Measurements from ENCODE around the gene SELENBP1.
A peak's percentile ranks its signal among the peaks of the same experiment; 100 is the strongest.
"Not testable (repeated sequence)": the region's sequence is repeated elsewhere in the genome, so short reads cannot be mapped to it uniquely, and the experiment has no call there.

The SELENBP1 gene

DNA sequence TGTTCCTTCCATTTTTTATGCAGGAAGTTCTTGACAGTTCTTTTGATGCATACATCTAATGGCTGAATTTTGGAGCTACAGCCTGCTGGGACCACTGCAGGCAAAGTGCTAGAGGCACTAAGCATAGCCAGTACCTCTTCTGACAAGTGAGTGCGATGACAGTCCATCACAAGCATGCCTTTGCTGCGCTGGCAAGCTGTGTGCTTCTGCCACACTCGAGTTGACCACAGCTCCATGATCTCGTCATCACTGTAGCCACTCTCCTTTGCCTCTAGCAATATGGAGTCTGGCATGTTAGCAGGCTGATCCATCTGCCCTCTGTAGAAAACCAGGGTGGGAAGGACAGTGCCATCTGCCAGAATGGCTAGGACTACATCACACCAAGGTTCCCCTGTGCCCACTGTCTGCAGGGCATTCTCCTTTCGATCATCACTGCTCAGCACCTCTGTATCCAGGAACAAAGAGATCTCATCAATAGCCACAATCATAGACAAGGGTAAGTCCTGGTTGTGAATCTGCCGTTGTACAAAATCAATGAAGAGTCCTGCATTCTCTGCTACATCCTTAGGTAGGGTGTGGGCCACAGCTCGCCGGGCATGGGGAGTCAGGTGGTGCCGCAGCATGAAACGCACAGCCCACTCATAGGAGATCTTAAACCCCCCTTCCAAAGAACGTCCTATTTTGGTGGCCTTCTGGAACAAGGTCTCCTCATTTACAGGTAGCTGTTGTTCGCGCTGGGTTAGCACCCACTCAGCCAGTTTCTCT is 32.9 kb upstream of the SELENBP1 start:
- no peak overlapping the region for H3K27ac ChIP-seq
- DNase-seq (ENCODE audit: low read depth, low spot score): no peak
- TF ChIP-seq POLR2AphosphoS5 (IDR thresholded peaks at IDR 0.05; ENCODE audit: borderline replicate concordance, low read depth, low read length) (no peak), EZH2 (IDR thresholded peaks at IDR 0.05) (no peak), FOXP2 (optimal IDR thresholded peaks at IDR 0.05; ENCODE audit: control extremely low read depth, extremely low read length, insufficient read depth) (no peak)
- no peaks in the 10 kb centered on the region for H3K9me3 ChIP-seq (ENCODE audit: low read depth, low read length)
- no peak overlapping the region for H3K9ac ChIP-seq (ENCODE audit: insufficient read length)
- no peak overlapping the region for H3K4me3 ChIP-seq
- peaks cover 92% of the 10 kb centered on the region for H3K36me3 ChIP-seq (ENCODE audit: insufficient read depth, low read length)

DNA sequence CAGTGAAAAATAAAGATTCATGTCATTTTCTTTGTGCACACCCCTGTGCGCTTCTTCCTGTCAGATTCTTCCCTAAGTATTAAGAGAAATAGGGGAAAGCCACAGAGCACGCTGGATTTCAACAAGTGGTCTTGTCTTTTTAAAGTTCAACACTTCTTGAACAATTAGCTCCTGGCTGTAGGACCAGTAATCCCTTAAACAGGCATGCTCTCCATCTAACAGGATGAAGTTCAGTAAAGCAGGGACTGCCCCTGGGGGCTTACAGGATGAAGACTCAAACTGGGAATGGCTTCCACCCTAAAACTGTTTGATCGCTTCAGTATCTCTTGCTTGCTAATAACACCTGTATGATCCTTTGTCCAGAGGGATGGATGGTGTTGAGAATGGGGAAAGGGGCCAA is 31.1 kb upstream of the SELENBP1 start:
- H3K4me3 ChIP-seq: no peak overlapping the region
- 0 out of 2 replicates have a peak overlapping the region, but pooled peaks have one; percentile 10 for H3K27ac ChIP-seq
- no peak for DNase-seq (ENCODE audit: low read depth, low spot score)
- no peak for TF ChIP-seq EZH2 (IDR thresholded peaks at IDR 0.05)
- TF ChIP-seq POLR2AphosphoS5 (IDR thresholded peaks at IDR 0.05; ENCODE audit: borderline replicate concordance, low read depth, low read length): no peak
- no peak for TF ChIP-seq FOXP2 (optimal IDR thresholded peaks at IDR 0.05; ENCODE audit: control extremely low read depth, extremely low read length, insufficient read depth)
- peaks cover 79% of the 10 kb centered on the region for H3K36me3 ChIP-seq (ENCODE audit: insufficient read depth, low read length)
- no peaks in the 10 kb centered on the region for H3K9me3 ChIP-seq (ENCODE audit: low read depth, low read length)
- H3K9ac ChIP-seq (ENCODE audit: insufficient read length): no peak overlapping the region

DNA sequence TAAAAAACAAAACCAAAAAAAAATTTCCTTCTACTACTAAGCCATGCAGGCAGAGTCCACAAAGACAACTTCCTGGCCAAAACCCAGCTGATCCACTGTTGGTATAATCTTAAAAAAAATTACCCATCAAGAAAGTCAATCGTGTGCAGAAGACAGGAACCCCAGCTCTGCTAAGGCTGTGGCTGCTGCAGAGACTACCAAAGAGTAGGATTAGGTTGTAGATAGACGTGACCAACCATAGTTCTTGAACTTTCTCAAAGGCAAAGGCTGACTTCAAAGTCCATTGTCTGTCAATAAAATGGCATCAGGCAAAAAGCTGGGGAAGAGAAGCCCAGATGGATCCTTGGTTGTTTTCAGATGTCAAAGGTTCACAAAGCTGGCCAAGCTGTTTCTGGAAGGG is 30.3 kb upstream of the SELENBP1 start:
- Histone ChIP-seq H3K9me3 (ENCODE audit: low read depth, low read length) (no peaks in the 10 kb centered on the region), H3K4me3 (no peak overlapping the region), H3K27ac (peak overlapping the region; percentile 10), H3K36me3 (ENCODE audit: insufficient read depth, low read length) (peaks cover 71% of the 10 kb centered on the region), H3K9ac (ENCODE audit: insufficient read length) (no peak overlapping the region)
- no peak for TF ChIP-seq POLR2AphosphoS5 (IDR thresholded peaks at IDR 0.05; ENCODE audit: borderline replicate concordance, low read depth, low read length)
- TF ChIP-seq EZH2 (IDR thresholded peaks at IDR 0.05): no peak
- TF ChIP-seq FOXP2 (optimal IDR thresholded peaks at IDR 0.05; ENCODE audit: control extremely low read depth, extremely low read length, insufficient read depth): no peak
- no peak for DNase-seq (ENCODE audit: low read depth, low spot score)

DNA sequence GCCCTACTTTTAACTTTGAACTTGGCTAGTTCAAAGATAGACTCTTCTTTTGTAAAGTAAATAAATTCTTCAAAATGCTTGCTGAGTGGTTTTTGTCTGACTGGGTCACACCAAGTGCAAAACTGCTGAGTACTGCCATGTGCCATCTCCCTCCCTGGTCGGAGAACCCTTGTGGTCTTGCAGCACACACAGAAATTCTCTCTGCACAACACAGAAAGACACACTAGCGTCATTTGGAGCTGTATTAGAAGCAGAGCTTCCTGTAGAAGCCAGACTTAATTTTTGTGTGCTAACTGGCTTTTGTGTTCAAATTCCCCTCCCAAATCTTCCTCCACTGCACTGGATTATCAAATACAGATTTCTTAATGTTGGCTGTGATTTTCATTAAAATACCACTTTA is 29.4 kb upstream of the SELENBP1 start:
- Histone ChIP-seq H3K9me3 (ENCODE audit: low read depth, low read length) (no peaks in the 10 kb centered on the region), H3K36me3 (ENCODE audit: insufficient read depth, low read length) (peaks cover 62% of the 10 kb centered on the region), H3K9ac (ENCODE audit: insufficient read length) (no peak overlapping the region), H3K4me3 (no peak overlapping the region), H3K27ac (peak overlapping the region; percentile 45; the same call in 1 of the 2 replicates)
- DNase-seq (ENCODE audit: low read depth, low spot score): no peak
- TF ChIP-seq POLR2AphosphoS5 (IDR thresholded peaks at IDR 0.05; ENCODE audit: borderline replicate concordance, low read depth, low read length) (no peak), EZH2 (IDR thresholded peaks at IDR 0.05) (no peak), FOXP2 (optimal IDR thresholded peaks at IDR 0.05; ENCODE audit: control extremely low read depth, extremely low read length, insufficient read depth) (no peak)

- Histone ChIP-seq H3K4me3 (no peak overlapping the region; the same call in 1 of the 2 replicates), H3K36me3 (ENCODE audit: insufficient read depth, low read length) (peaks cover 57% of the 10 kb centered on the region), H3K9me3 (ENCODE audit: low read depth, low read length) (no peaks in the 10 kb centered on the region), H3K27ac (no peak overlapping the region; the same call in 1 of the 2 replicates), H3K9ac (ENCODE audit: insufficient read length) (no peak overlapping the region)
- no peak for DNase-seq (ENCODE audit: low read depth, low spot score)
- no peak for TF ChIP-seq EZH2 (IDR thresholded peaks at IDR 0.05)
- no peak for TF ChIP-seq FOXP2 (optimal IDR thresholded peaks at IDR 0.05; ENCODE audit: control extremely low read depth, extremely low read length, insufficient read depth)
- TF ChIP-seq POLR2AphosphoS5 (IDR thresholded peaks at IDR 0.05; ENCODE audit: borderline replicate concordance, low read depth, low read length): no peak
Observed at GRCh38 chr1:151401125-151401788, 28.8 kb upstream of the SELENBP1 start.

GRCh38 chr1:151399324-151400171 is 27.0 kb upstream of the SELENBP1 start, which contains the start of gene PSMB4:
PSMB4 (plus strand) TSS chr1:151399573; CDS start chr1:151399588, 15 bp downstream.
- peaks cover 40% of the 10 kb centered on the region for H3K36me3 ChIP-seq (ENCODE audit: insufficient read depth, low read length)
- H3K27ac ChIP-seq: peak within 1 kb of the TSS; percentile 74
- peak within 1 kb of the TSS; percentile 87 for H3K4me3 ChIP-seq
- H3K9ac ChIP-seq (ENCODE audit: insufficient read length): peak within 1 kb of the TSS; percentile 94
- no peak for TF ChIP-seq EZH2 (IDR thresholded peaks at IDR 0.05)
- TF ChIP-seq FOXP2 (optimal IDR thresholded peaks at IDR 0.05; ENCODE audit: control extremely low read depth, extremely low read length, insufficient read depth): no peak
- peak; percentile 93 for TF ChIP-seq POLR2AphosphoS5 (IDR thresholded peaks at IDR 0.05; ENCODE audit: borderline replicate concordance, low read depth, low read length)
- no peaks in the 10 kb centered on the region for H3K9me3 ChIP-seq (ENCODE audit: low read depth, low read length)
- DNase-seq (ENCODE audit: low read depth, low spot score): peak; percentile 91

- not testable (repeated sequence) for H3K9me3 ChIP-seq (ENCODE audit: low read depth, low read length); DNase-seq (ENCODE audit: low read depth, low spot score); H3K4me3 ChIP-seq; H3K27ac ChIP-seq; H3K9ac ChIP-seq (ENCODE audit: insufficient read length)
- peaks cover 13% of the 10 kb centered on the region for H3K36me3 ChIP-seq (ENCODE audit: insufficient read depth, low read length)
Observed at GRCh38 chr1:151396265-151396664, 23.8 kb upstream of the SELENBP1 start.

- no peak overlapping the region for H3K27ac ChIP-seq
Observed at GRCh38 chr1:151393583-151393982, 21.1 kb upstream of the SELENBP1 start.

More at GRCh38 chr1:151393583-151393982, 21.1 kb upstream of the SELENBP1 start:
- Histone ChIP-seq H3K4me3 (no peak overlapping the region), H3K9ac (ENCODE audit: insufficient read length) (no peak overlapping the region), H3K36me3 (ENCODE audit: insufficient read depth, low read length) (no peaks in the 10 kb centered on the region), H3K9me3 (ENCODE audit: low read depth, low read length) (no peaks in the 10 kb centered on the region)
- DNase-seq (ENCODE audit: low read depth, low spot score): no peak
- TF ChIP-seq POLR2AphosphoS5 (IDR thresholded peaks at IDR 0.05; ENCODE audit: borderline replicate concordance, low read depth, low read length): no peak
- no peak for TF ChIP-seq FOXP2 (optimal IDR thresholded peaks at IDR 0.05; ENCODE audit: control extremely low read depth, extremely low read length, insufficient read depth)

Data from SK-N-MC (cell line).